DND-41 (cell line): Measurements from ENCODE around the gene CDR2L.

Experiments used
- CTCF ChIP-seq: IDR thresholded peaks from 2 replicates; pipeline ENCODE4 v1.5.1; 2012; ENCODE audit warnings: borderline replicate concordance, low read length, moderate library complexity, mild to moderate bottlenecking; ENCODE audit not compliant: poor library complexity, severe bottlenecking; ENCODE audit errors: extremely low read depth
- EZH2 ChIP-seq: IDR thresholded peaks from 3 replicates; pipeline ENCODE4 v1.6.1; 2012; ENCODE audit warnings: borderline replicate concordance, low read depth, mild to moderate bottlenecking, moderate library complexity, low read length, inconsistent platforms; ENCODE audit not compliant: severe bottlenecking

GRCh38 chr17:75010683-75011400 is 23.4 kb downstream of the CDR2L start:
- no peak for TF ChIP-seq CTCF
- no peak for TF ChIP-seq EZH2
